NCI-H1930 (cell line): Measurements from ENCODE around the gene URB1.
A peak's percentile ranks its signal among the peaks of the same experiment; 100 is the strongest.
"Not testable (repeated sequence)": the region's sequence is repeated elsewhere in the genome, so short reads cannot be mapped to it uniquely, and the experiment has no call there.

Experiments
- DNase-seq, 2 experiments: peaks; one replicate each; lab custom pipeline; 2025; lab: John Stamatoyannopoulos, UW

The URB1 gene

GRCh38 chr21:32392880-32393676, at the start of gene URB1:
Gene URB1 (minus strand): TSS chr21:32393012. CDS start chr21:32392910, 102 bp downstream.
- peak; percentile 79 to 82 for DNase-seq

- DNase-seq, result no peak
Measured at GRCh38 chr21:32437729-32438128, 44.9 kb upstream of the URB1 start.

- DNase-seq, result not testable (repeated sequence)
Measured at GRCh38 chr21:32432982-32433660, 40.3 kb upstream of the URB1 start.

GRCh38 chr21:32427958-32428623, 35.3 kb upstream of the URB1 start:
- DNase-seq, result no peak

GRCh38 chr21:32426592-32427051, 33.8 kb upstream of the URB1 start:
- DNase-seq, result no peak

- DNase-seq, result no peak
Measured at GRCh38 chr21:32426066-32426465, 33.3 kb upstream of the URB1 start.

- no peak for DNase-seq
Measured at GRCh38 chr21:32425628-32426027, 32.8 kb upstream of the URB1 start.

GRCh38 chr21:32424674-32425073, 31.9 kb upstream of the URB1 start:
- DNase-seq, result no peak

GRCh38 chr21:32424191-32424535, 31.4 kb upstream of the URB1 start:
- no peak for DNase-seq

- DNase-seq, result no peak
Measured at GRCh38 chr21:32423320-32424190, 30.7 kb upstream of the URB1 start.

GRCh38 chr21:32422064-32422463, 29.3 kb upstream of the URB1 start:
- no peak for DNase-seq

- DNase-seq, result no peak
Measured at GRCh38 chr21:32418146-32418545, 25.3 kb upstream of the URB1 start.

- DNase-seq, result no peak
Measured at GRCh38 chr21:32415451-32416398, 22.9 kb upstream of the URB1 start.

- no peak for DNase-seq
Measured at GRCh38 chr21:32414579-32415358, 22.0 kb upstream of the URB1 start.

- no peak for DNase-seq
Measured at GRCh38 chr21:32413697-32414578, 21.1 kb upstream of the URB1 start.

- DNase-seq, result no peak
Measured at GRCh38 chr21:32413015-32413504, 20.2 kb upstream of the URB1 start.

- peak; percentile 20 to 58 for DNase-seq
Measured at GRCh38 chr21:32412162-32413014, 19.6 kb upstream of the URB1 start, which contains the start of gene EVA1C. Gene EVA1C (plus strand): TSS chr21:32412706. CDS start chr21:32412854, 148 bp downstream.
